Activated CD4-positive, alpha-beta T cell treated with anti-CD3 and anti-CD28 coated beads, Interleukin-2, Interleukin-6, amounts not matched to agents 100 ng/mL and 50 ng/mL, durations not matched to agents 16 hours and 8 hours (primary cell): ENCODE results near the gene TAF6.
A peak's percentile ranks its signal among the peaks of the same experiment; 100 is the strongest.

Experiments
- DNase-seq: peaks from one replicate; pipeline ENCODE4 v3.0.0-alpha.2; 2020

Gene TAF6

DNA sequence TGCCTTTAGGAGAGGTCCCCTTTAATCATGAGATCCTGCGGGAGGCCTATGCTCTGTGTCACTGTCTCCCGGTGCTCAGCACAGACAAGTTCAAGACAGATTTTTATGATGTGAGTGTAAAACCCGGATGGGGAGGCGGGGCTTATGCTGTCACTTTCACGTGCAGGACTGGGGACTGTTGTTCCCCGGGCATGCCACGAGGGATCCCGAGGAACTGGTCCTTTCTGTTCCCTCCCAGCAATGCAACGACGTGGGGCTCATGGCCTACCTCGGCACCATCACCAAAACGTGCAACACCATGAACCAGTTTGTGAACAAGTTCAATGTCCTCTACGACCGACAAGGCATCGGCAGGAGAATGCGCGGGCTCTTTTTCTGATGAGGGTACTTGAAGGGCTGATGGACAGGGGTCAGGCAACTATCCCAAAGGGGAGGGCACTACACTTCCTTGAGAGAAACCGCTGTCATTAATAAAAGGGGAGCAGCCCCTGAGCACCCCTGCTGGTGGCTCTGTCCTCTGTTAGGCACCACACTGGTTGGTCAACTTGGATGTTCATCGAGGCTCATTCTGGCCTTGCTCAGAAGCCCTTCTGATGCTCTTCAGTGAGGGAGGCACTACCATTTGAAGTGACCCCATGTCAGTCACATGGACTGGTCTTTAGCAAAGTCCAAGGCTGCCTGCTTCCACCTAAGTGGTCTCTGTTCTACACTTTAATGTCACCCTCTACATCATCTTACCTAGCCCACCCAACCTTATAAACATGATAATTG lies 27.6 kb downstream of the TAF6 start:
- no peak for DNase-seq

DNA sequence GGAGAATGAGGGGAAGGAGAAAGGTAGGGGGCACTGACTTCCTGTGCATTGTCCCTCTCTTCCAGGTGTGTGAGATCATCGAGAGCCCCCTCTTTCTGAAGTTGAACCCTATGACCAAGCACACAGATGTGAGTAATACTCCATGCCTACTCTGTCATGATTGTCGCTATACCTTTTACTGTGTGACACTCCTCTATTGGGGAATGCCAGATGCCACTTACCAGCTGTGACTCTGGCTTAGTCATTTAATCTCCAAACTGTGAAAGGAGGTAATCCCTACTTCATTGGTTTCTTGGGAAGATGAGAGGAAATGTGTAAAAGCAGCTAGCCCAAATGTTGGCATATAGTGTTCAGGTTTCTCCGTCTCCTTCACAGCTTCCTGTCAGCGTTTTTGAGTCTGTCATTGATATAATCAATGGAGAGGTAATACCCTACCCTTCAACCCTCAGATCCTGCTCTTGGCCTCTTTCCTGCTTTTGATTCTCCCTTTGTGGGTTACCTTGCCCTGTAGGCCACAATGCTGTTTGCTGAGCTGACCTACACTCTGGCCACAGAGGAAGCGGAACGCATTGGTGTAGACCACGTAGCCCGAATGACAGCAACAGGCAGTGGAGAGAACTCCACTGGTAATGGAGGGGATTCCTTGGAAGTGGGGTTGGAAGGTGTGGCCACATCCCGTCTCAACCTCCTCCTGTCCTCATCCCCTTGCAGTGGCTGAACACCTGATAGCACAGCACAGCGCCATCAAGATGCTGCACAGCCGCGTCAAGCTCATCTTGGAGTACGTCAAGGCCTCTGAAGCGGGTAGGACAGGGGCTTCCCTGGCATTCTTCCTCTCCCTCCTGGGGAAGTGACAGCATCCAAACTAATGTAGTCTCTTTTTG lies 28.4 kb downstream of the TAF6 start:
- DNase-seq = no peak

- no peak for DNase-seq
Measured at GRCh38 chr7:100089458-100090196, 29.5 kb downstream of the TAF6 start.

DNA sequence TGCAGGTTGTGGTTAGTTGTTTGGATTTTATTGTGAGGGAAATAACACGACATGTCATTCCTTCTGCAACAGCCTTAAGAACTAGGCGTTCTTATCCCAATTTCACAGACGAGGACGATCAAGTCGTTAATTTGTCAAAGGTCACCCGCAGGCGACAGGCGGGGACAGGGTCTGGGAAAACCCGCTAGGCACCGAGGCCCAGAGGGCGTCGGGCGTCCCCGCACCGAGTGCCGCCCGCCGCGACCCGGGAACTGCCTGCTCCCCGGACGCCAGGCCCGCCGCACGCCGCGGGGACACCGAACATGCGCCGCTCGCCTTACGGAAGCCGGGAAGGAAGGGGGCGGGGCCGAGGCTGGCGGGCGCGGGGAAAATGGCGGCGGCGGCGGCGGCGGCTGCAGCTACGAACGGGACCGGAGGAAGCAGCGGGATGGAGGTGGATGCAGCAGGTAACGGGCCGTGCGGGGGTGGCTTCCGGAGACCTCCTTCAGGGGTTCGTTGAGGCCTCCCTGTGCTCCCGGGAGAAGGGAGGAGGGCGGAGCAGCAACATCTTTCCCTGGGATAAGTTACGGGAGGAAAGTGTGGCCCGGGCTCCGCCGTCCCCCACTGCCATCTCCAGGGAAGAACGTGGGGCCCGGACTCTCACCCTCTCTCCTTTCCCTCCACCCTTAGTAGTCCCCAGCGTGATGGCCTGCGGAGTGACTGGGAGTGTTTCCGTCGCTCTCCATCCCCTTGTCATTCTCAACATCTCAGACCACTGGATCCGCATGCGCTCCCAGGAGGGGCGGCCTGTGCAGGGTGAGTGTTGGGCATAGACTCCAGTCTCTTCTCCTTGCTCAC lies 30.3 kb downstream of the TAF6 start, which contains the start of gene COPS6:
Gene COPS6, plus strand, starts transcription at position 349 of the 837 bp plus-strand sequence. Its CDS starts 22 bp downstream, at position 371.
- DNase-seq = peak; percentile 89

DNA sequence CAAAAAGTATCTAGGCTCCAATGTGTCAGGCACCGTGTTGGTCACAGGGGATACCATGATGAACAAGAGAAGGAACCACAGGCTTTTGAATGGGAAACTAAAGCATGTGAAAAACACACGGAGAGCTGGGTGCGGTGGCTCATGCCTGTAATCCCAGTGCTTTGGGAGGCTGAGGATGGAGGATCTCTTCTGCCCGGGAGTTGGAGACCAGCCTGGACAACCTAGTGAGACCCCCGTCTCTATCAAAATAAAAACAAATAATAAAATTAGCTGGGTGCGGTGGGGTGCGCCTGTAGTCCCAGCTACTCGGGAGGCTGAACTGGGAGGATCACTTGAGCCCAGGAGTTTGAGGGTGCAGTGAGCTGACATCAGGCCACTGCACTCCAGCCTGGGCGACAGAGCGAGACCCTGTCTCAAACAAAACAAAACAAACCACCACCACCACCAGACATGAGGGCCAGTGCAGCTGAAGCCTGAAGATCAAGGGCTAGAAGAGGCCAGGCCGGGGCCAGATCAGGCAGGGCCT lies 31.0 kb downstream of the TAF6 start:
- no peak for DNase-seq

DNA sequence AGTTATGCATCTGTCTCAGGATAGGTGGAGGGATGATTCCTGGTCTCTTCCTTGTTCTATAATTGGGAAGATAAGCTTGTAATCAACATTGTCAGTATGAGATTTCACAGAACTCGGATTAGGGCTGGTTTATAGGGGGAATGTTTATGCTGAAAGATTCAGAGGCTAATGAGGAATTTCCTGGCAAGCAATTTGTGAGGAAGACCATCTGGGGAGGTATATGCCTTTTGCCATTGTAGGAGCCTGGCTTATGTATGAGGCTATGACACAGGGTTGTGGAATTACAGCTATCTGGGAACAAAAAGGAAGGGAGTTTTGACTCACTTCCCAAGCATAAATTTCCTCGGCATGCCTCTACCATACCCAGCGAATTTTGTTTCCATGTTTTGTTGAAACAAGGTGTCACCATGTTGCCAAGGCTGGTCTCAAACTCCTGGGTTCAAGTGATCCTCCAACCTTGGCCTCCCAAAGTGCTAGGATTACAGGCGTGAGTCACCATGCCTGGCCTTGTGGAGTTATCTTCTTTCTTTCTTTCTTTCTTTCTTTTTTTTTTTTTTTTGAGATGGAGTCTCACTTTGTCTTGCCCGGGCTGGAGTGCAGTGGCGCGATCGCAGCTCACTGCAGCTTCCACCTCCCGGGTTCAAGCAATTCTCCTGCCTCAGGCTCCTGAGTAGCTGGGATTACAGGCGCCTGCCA lies 32.0 kb downstream of the TAF6 start:
- no peak for DNase-seq

- no peak for DNase-seq
Measured at GRCh38 chr7:100085515-100085914, 33.6 kb downstream of the TAF6 start.

DNA sequence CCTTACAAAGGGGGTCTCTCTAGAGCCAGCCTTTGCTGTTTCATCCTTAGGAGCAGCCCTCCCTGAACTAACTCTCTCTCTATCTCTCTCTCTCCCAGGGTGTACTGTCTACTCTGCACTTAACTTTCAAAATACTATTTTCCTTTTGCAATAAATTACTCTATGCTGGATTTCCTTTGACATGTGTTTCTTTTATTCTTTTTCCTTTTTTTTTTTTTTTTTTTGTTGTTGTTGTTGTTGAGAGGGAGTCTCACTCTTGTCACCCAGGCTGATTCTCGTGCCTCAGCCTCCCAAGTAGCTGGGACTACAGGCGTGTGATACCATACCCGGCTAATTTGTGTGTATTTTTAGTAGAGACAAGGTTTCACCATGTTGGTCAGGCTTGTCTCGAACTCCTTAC lies 36.2 kb downstream of the TAF6 start:
- no peak for DNase-seq

DNA sequence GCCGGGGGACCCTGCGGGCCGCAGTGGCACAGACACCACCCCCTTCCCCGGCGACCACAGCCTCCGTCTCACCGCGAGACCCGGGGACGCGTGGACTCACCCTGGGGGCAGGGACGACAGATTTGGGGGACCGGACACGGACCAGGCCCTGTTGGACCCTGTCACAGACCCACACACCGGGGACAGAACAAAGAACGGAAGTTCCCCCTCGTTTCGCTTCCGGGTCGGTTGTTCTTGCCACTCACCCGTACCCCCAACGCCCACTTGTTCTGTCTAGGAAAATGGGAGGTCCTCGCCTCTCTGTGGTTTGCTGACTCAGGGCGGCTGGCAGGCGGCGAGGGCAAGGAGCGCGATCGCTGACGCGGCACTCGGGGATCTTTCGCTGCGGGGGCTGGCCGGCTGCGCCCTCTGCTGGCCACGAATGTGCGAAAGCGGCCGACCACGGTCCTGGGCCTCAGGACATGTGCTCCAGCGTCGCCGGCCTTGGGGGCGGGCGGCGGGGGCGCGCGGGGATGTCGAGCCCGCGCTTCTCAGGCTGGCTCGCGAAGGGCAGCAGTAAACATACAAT lies 37.5 kb downstream of the TAF6 start, which contains the start of gene ZNF3:
Gene ZNF3, minus strand, starts transcription at position 189 of the 568 bp plus-strand sequence. CDS start 4,366 bp downstream, outside the sequence.
- peak; percentile 99 for DNase-seq

DNA sequence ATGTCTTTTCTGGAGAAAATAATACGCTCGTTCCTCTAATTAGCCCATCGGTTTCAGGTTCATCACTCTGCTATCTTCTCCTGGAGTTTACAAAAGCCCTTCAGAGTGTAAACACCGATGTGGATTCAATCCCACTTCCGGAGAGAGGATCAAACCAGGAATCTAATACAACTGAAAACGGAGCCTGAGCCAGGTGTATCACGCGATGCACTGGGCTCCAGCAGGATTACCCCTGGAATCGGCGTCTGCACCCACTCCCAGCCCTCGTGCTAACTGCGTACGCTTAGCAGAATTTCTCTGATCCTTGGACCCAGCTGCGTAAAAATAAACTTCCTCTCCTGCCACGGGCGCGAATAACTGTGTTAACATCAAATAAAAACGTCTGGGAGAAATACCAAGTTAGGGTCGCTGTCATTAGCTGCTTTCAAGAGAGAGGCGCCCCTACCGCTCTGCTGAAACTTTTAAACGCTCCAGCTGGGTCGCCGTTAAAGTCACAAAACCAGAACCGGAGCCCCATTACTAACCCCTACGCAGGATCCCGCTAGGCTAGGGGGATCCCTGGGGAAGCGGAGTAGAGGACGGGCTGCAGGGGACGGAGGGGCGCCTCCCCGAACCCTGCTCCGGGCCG lies 38.1 kb downstream of the TAF6 start:
- DNase-seq = no peak

DNA sequence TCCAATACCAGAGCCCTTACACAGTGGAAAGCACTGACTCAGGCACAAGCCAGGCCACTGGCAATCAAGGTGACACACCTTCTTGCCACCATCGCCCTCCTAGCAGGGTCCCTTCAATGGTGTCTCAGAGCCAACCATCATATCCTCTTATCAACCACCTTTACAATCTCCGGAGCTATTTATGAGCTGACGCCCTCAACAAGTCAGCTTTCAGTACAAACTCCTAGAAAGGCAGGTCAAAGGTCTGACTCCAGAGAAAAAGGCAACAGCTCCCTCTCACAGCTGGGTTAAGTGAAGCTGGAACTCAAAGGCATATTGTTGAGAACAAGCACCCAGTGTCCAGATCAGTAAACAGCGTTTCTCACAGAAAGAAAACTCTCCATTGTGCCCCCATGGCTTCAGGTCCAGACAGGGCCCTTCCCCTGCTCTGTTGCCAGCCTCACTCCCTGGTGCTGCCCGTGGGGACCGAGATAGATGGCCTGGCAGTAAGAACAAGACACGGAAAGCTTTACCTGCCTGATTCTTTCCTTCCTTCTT lies 40.1 kb downstream of the TAF6 start:
- no peak for DNase-seq

GRCh38 chr7:100077205-100077604 lies 42.0 kb downstream of the TAF6 start:
- no peak for DNase-seq

GRCh38 chr7:100075418-100075817 lies 43.7 kb downstream of the TAF6 start:
- DNase-seq = no peak

GRCh38 chr7:100074841-100075240 lies 44.3 kb downstream of the TAF6 start:
- no peak for DNase-seq

DNA sequence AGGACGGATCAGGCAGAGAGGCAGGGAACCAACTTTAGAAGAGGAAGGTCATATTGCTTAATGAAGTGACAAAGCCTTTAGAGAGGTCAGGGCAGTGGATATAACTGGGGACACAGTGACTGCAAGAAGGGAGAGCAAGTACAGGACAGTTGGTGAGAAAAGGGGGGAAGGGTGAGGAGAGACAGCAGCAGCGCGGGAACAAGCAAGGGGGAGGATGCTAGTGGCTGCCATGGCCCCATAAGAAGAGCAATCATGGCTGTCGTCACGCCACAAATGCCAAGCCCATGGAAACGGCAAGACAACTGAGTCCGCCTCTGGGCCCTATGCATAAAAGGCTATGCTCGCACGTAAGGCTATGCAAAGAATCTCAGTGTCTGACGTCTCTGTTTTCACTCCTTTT lies 46.7 kb downstream of the TAF6 start:
- DNase-seq = no peak

DNA sequence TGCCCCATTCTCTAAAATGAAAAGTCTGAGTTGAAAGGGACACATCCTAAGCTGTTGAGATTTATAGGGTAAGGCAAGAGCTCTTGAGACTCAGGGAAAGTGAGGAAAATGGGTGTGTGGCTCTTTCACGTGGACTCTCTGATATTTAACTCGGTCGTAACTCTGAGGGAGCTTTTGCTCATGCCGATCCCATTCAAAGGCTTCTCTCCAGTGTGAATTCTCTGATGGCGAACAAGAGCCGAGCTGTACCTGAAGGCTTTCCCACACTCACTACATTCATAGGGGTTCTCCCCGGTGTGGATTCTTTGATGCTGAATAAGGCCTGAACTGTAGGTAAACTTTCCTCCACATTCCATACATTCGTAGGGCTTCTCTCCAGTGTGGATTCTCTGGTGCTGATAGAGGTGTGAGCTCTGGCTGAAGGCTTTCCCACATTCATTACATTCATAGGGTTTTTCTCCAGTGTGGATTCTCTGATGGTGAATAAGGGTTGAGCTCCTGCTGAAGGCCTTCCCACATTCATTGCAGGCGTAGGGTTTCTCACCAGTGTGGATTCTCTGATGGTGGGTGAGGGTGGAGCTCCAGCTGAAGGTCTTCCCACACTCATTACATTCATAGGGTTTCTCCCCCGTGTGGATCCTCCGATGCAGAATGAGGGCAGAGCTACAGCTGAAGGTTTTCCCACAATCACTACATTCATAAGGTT lies 48.0 kb downstream of the TAF6 start:
- no peak for DNase-seq

GRCh38 chr7:100069991-100070390 lies 49.2 kb downstream of the TAF6 start:
- no peak for DNase-seq

GRCh38 chr7:100066953-100067352 lies 52.2 kb downstream of the TAF6 start:
- no peak for DNase-seq

DNA sequence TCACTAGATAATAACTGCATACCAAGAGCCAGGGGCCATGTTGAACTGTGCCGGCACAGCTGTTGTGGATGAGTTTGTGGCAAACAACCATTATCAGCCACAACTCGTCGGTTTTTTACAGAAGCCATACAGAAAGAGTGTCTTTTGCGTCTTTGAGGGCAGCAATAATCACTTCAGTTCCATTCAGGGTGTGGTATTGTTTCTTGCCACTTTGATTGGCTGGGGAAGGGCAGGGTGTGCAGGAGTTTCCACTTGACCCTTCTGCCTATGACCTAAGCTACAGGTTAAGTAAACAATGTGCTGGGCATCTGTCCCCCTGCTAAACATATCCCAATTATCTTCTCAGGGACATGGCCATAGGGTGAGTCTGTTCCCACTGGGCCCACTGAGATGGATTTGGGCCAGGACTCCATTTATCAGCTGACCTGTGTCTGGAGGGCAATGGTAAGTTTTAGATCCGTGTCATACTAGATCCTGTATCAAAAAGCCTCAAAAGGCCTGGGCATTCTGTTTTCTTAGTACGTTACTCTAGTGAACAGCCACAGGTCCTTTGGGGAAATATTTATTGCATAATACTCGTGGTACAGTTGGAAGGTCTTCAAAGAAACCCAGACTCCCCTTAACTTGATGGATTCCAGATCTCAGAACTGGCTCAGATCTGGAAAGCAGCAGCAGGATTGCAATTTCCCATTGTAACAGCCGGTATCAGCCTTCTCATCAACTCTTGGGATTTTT lies 53.5 kb downstream of the TAF6 start:
- DNase-seq = no peak
